ENCODE measurements around the gene SDF2L1. TPM values are rescaled to one million over a fixed set of nuclear protein-coding genes. Genes with fewer than 3 reads are reported as not detected.
A peak's percentile ranks its signal among the peaks of the same experiment; 100 is the strongest.

SDF2L1 gene
- total RNA-seq, 3 donors from 2014 or later = 23.1 to 50.1 (median 26.6) TPM

- H3K4me1 ChIP-seq = no peaks in the 10 kb centered on the region
- no peak for DNase-seq (ENCODE audit: low spot score in 2 of 2)
- peak overlapping the region; percentile 51 to 74 (median 65) for H3K4me3 ChIP-seq
- no peaks in the 10 kb centered on the region for H3K27me3 ChIP-seq
- intact Hi-C loops (cut with DNase I; ENCODE audit: low total_unique reads) = no loop called here
- no peak for TF ChIP-seq POLR2AphosphoS5 (IDR thresholded peaks at IDR 0.05)
- no peak for TF ChIP-seq CTCF (IDR thresholded peaks at IDR 0.05)
- no peak for TF ChIP-seq POLR2A (IDR thresholded peaks at IDR 0.05)
- no peaks in the 10 kb centered on the region for H3K36me3 ChIP-seq
- no peak overlapping the region for H3K27ac ChIP-seq
- H3K9me3 ChIP-seq = no peaks in the 10 kb centered on the region
Observed at GRCh38 chr22:21657360-21658032, 15.4 kb downstream of the SDF2L1 start.

GRCh38 chr22:21659864-21660525 is 17.9 kb downstream of the SDF2L1 start:
- Histone ChIP-seq H3K27me3 (no peaks in the 10 kb centered on the region), H3K27ac (no peak overlapping the region), H3K9me3 (no peaks in the 10 kb centered on the region), H3K36me3 (no peaks in the 10 kb centered on the region), H3K4me3 (no peak overlapping the region), H3K4me1 (no peaks in the 10 kb centered on the region)
- no peak for DNase-seq (ENCODE audit: low spot score in 2 of 2)
- intact Hi-C loops (cut with DNase I; ENCODE audit: low total_unique reads) = no loop called here
- TF ChIP-seq CTCF (IDR thresholded peaks at IDR 0.05) = no peak
- no peak for TF ChIP-seq POLR2AphosphoS5 (IDR thresholded peaks at IDR 0.05)
- TF ChIP-seq POLR2A (IDR thresholded peaks at IDR 0.05) = no peak

- Histone ChIP-seq H3K9me3 (no peaks in the 10 kb centered on the region), H3K36me3 (no peaks in the 10 kb centered on the region), H3K4me1 (no peaks in the 10 kb centered on the region), H3K27ac (no peak overlapping the region), H3K4me3 (no peak overlapping the region), H3K27me3 (no peaks in the 10 kb centered on the region)
- no peak for DNase-seq (ENCODE audit: low spot score in 2 of 2)
- TF ChIP-seq CTCF (IDR thresholded peaks at IDR 0.05) (no peak), POLR2A (IDR thresholded peaks at IDR 0.05) (no peak), POLR2AphosphoS5 (IDR thresholded peaks at IDR 0.05) (no peak)
- intact Hi-C loops (cut with DNase I; ENCODE audit: low total_unique reads) = no loop called here
Observed at GRCh38 chr22:21660904-21661303, 18.8 kb downstream of the SDF2L1 start.

- Histone ChIP-seq H3K36me3 (no peaks in the 10 kb centered on the region), H3K4me3 (no peak overlapping the region), H3K27me3 (no peaks in the 10 kb centered on the region), H3K4me1 (no peaks in the 10 kb centered on the region), H3K9me3 (no peaks in the 10 kb centered on the region), H3K27ac (no peak overlapping the region)
- no peak for DNase-seq (ENCODE audit: low spot score in 2 of 2)
- intact Hi-C loops (cut with DNase I; ENCODE audit: low total_unique reads) = no loop called here
- no peak for TF ChIP-seq POLR2AphosphoS5 (IDR thresholded peaks at IDR 0.05)
- TF ChIP-seq POLR2A (IDR thresholded peaks at IDR 0.05) = no peak
- no peak for TF ChIP-seq CTCF (IDR thresholded peaks at IDR 0.05)
Observed at GRCh38 chr22:21661991-21662390, 19.9 kb downstream of the SDF2L1 start.

- Histone ChIP-seq H3K4me1 (no peaks in the 10 kb centered on the region), H3K4me3 (no peak overlapping the region), H3K27ac (no peak overlapping the region), H3K27me3 (no peaks in the 10 kb centered on the region), H3K36me3 (no peaks in the 10 kb centered on the region), H3K9me3 (no peaks in the 10 kb centered on the region)
- TF ChIP-seq POLR2A (IDR thresholded peaks at IDR 0.05) (no peak), CTCF (IDR thresholded peaks at IDR 0.05) (no peak), POLR2AphosphoS5 (IDR thresholded peaks at IDR 0.05) (no peak)
- no peak for DNase-seq (ENCODE audit: low spot score in 2 of 2)
- intact Hi-C loops (cut with DNase I; ENCODE audit: low total_unique reads) = no loop called here
Observed at GRCh38 chr22:21663738-21664137, 21.6 kb downstream of the SDF2L1 start.
